COLO668 (cell line): ENCODE measurements around the gene SDF4.

Source experiments
- DNase-seq: peaks from one replicate; lab custom pipeline; 2025; ENCODE audit not compliant: unreplicated experiment; lab: John Stamatoyannopoulos, UW

SDF4 gene

GRCh38 chr1:1231400-1232207, at the start of gene SDF4:
Gene SDF4 (minus strand): TSS chr1:1232001. CDS start chr1:1228772, 3,229 bp downstream.
- peak; percentile 100 for DNase-seq

GRCh38 chr1:1280782-1281481, 49.1 kb upstream of the SDF4 start:
- no peak for DNase-seq

- no peak for DNase-seq
These were observed 47.2 kb upstream of the SDF4 start for GRCh38 chr1:1279028-1279427.

- no peak for DNase-seq
These were observed 46.8 kb upstream of the SDF4 start for GRCh38 chr1:1278620-1279019.

DNA sequence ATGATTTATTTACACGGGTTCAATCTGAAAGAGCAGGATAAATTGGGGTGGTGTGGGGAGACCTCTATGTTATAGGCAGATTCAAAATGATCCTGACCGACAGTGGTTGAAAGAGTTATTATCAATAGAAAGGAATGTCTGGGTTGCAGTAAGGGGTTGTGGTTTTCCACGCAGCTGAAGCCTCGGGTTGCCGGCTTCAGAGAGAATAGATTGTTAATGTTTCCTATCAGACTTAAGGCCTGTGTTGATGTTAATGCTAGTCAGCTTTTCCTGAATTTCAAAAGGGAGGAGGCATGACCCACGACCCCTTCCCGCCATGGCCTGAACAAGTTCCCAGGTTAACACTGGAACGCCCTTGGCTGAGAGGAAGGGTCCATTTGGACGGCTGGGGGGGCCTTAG, 44.0 kb upstream of the SDF4 start:
- DNase-seq, result no peak

- DNase-seq, result no peak
These were observed 43.2 kb upstream of the SDF4 start for GRCh38 chr1:1274931-1275431.

- DNase-seq, result no peak
These were observed 42.6 kb upstream of the SDF4 start for GRCh38 chr1:1274299-1274930.

- peak; percentile 98 for DNase-seq
These were observed 41.9 kb upstream of the SDF4 start, which contains the start of gene UBE2J2 for GRCh38 chr1:1273512-1274298. Gene UBE2J2 (minus strand): TSS chr1:1273854. CDS start chr1:1267992, 5,862 bp downstream.

GRCh38 chr1:1273209-1273511, 41.4 kb upstream of the SDF4 start:
- DNase-seq, result no peak

DNA sequence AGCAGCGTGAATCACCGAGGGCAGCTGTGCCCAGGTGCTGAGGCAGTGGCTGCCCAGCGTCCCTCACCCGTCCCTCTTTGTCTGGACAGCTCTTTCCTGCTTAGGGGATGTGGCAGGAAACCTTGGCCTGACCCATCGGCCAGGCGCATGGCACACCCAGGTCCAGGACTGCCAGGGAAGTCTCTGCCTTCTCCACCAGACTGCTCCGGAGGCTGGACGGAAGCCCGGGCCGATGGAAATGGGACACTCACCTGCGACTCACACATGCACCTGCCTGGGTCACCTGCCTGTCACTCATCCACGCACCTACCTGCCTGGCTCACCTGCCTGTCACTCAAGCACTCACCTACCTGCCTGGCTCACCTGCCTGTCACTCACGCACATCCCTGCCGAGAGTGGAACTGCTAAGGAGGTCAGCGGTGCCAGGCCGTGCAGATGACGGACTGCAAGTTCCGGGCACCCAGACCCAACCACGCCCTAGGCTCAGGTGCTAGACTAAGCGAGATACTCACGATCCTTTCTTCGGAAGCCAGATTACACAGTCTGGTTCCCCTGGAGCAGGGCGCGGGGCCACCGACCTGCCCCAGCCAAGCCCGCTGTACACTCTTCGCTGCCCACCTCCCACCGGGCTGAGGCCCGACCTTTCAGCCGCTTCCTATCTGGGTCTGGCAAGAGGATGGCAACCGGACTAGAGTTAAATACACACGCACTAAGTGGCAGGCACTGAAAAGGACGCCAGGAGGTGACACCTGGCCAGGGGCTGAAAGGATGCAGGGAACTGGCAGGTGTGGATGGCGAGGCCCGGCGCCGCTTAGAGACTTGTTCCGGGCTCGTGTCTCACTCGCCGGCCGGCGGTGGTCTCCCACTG, 40.8 kb upstream of the SDF4 start:
- peak; percentile 88 for DNase-seq

GRCh38 chr1:1270813-1271212, 39.0 kb upstream of the SDF4 start:
- DNase-seq, result no peak

GRCh38 chr1:1268284-1268682, 36.5 kb upstream of the SDF4 start:
- no peak for DNase-seq

DNA sequence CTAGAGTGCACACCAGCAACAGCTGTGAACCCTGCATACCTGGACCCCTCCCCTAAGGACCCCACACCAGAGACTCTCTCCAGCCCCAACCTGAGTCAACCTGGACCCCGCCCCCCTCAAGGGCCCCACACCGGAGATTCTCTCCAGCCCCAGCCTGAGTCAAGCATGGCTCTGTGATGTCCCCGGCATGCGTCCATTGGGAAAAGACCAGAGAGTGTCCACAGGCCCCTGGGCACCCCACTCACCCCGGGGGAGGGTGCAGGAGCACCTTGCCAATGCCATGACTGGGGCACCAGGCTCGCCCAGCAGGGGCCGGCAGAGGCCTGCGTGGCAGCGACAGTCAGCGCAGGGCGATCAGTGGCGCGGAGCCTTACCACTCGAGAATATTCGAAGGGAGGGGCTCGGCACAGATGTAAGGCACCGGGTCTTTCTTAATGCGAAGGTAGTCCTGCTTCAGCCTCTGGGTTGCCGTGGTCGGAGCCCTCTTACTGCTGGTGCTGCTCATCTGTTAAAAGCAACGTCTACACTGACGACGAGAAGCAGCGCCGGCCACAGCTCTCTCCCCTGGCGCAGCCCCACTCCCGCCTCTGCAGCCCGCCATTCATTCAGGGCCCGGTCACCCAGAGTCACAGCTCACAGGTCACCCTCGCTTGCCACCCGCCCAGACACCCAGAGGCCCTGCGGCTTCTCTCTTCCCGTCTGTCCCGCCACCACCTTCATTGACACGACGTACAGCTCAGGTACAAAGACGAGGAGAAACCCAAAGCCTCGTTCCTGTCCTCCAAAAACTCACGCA, 35.9 kb upstream of the SDF4 start:
- no peak for DNase-seq

- DNase-seq, result no peak
These were observed 33.1 kb upstream of the SDF4 start for GRCh38 chr1:1264868-1265272.

GRCh38 chr1:1264026-1264425, 32.2 kb upstream of the SDF4 start:
- DNase-seq, result no peak

DNA sequence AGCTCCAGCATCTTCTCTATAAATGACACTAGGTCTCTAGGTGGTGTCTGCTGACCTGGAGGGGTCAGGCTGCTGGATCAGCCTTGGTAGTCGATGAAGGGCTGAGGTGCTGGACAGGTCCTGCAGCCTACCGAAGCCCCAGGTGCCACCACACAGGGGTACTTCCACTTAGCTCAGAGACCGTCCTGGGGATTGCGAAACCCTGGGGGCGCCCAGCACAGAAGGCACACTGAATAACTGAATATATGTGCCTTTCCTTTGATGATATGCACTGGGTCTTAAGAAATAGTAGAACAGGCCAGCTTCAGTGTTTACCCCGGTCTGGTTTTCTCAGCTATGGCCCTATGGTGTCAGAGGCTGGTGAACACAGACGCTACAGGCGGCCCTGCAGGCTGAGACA, 31.0 kb upstream of the SDF4 start:
- DNase-seq, result no peak

GRCh38 chr1:1262071-1262470, 30.3 kb upstream of the SDF4 start:
- DNase-seq, result no peak

GRCh38 chr1:1260843-1261560, 29.2 kb upstream of the SDF4 start:
- DNase-seq, result no peak
